ENCODE results near the gene TYR. TPM values are rescaled to one million over a fixed set of nuclear protein-coding genes. Genes with fewer than 3 reads are reported as not detected.

TYR gene
- total RNA-seq, 1 donor from 2014 or later: 1.4 TPM

Other genes with a start within 250 kb of the TYR start
- gene GRM5, start 111.9 kb upstream of the TYR start, total RNA-seq (ENCODE audit: insufficient read depth, low replicate concordance): 3.1 TPM